Activated CD8-positive, alpha-beta T cell treated with anti-CD3 and anti-CD28 coated beads for 36 hours (primary cell): ENCODE data around the gene UPF1. TPM values are rescaled to one million over a fixed set of nuclear protein-coding genes. Genes with fewer than 3 reads are reported as not detected.

Source experiments
- ATAC-seq: fragments of 200-7000 bp; cut with Tn5 transposase; one replicate; pipeline ENCODE4 v1.10.0; 2021; ENCODE audit warnings: mild to moderate bottlenecking, moderate library complexity
- CTCF ChIA-PET: fragments of 350-600 bp; sonication (Branson Sonifier 250); formaldehyde crosslinking; loops from one replicate; lab custom pipeline; 2021; ENCODE audit warnings: antibody characterized with exemption; lab: Charles Lee
- POLR2A ChIA-PET: fragments of 350-600 bp; sonication (Branson Sonifier 250); formaldehyde crosslinking; loops from one replicate; lab custom pipeline; 2021; ENCODE audit warnings: antibody characterized with exemption; lab: Charles Lee
- DNase-seq: peaks from one replicate; pipeline ENCODE4 v3.0.0-alpha.2; 2020
- H3K27ac Mint-ChIP-seq: one replicate; pipeline ENCODE4 v1.8.0; 2021; ENCODE audit warnings: mild to moderate bottlenecking, mixed read lengths
- H3K27me3 Mint-ChIP-seq: one replicate; pipeline ENCODE4 v1.8.0; 2021; ENCODE audit warnings: mixed read lengths
- H3K36me3 Mint-ChIP-seq: one replicate; pipeline ENCODE4 v1.8.0; 2021; ENCODE audit warnings: low read depth, mixed read lengths
- H3K4me1 Mint-ChIP-seq: one replicate; pipeline ENCODE4 v1.8.0; 2021; ENCODE audit warnings: low read depth, mixed read lengths
- H3K4me3 Mint-ChIP-seq: one replicate; pipeline ENCODE4 v1.8.0; 2021; ENCODE audit warnings: mild to moderate bottlenecking, moderate library complexity, mixed read lengths
- H3K9me3 Mint-ChIP-seq: one replicate; pipeline ENCODE4 v1.8.0; 2021; ENCODE audit warnings: mixed read lengths
- intact Hi-C: fragments of 100-400 bp; cut with micrococcal nuclease; formaldehyde crosslinking; loops from one replicate; pipeline ENCODE4 v1.10.0; 2022
- total RNA-seq, 2 experiments: library from RNA; stranded (reverse); gene quantifications; one replicate each; pipeline ENCODE4 v1.2.3, GENCODE V29; 2021
- TF ChIP-seq, protein P1 (sequence below): fragments of 200-600 bp; IDR thresholded peaks from one replicate; pipeline ENCODE4 v1.8.0; 2022; ENCODE audit warnings: antibody characterized with exemption, mild to moderate bottlenecking

Gene UPF1
- total RNA-seq, 2 experiments from 2014 or later = 75.9 to 87.6 TPM

DNA sequence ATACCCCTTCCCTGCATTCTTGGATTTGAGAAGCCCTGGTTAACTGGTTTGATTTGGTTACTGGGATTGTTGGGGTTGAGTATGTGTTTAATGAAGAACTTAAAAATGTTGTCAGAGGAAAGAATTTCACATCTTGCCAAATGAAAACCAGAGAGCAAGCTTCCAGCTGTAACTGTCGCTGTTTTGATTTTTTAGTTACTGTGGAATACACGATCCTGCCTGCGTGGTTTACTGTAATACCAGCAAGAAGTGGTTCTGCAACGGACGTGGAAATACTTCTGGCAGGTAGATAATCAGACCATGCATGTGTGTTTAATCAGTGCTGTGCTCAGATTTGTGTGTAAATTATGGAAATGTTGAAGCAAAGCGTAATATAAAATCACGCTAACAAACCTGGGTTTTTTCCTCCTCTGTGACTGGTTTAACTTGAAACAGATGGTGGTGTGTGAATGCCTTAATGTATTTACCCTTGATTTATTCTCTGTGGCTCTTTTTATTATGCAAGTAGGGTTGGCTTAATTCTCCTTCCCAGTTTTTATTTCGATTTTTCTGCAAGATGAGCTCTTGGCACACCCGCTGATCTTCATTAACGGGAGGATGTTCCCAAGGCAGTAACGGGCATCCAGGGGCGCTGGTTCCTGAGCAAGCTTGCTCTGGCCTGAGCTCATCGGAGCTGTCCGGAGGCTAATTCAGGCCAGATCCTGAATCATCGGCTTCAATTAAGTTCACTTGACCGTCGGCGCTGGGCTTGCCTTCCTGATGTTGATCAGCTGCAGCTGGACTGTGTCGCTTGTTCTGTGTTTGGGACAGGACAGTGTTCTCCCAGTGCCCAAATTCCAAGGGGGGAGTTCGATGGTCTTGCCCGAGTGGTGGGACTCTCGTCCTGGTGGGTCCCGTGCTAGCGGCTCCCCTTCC, 16.0 kb downstream of the UPF1 start:
- intact Hi-C loops = loop anchor here (10.0 kb wide), 1 partner anchor 253 kb away; no protein-coding TSS in a partner anchor
- H3K4me3 Mint-ChIP-seq = no peak overlapping the region
- DNase-seq (no peak), ATAC-seq (no peak)
- H3K9me3 Mint-ChIP-seq = no peaks in the 10 kb centered on the region
- H3K4me1 Mint-ChIP-seq = peaks cover 60% of the 10 kb centered on the region
- no peaks in the 10 kb centered on the region for H3K27me3 Mint-ChIP-seq
- H3K27ac Mint-ChIP-seq = no peak overlapping the region
- H3K36me3 Mint-ChIP-seq = peaks cover 48% of the 10 kb centered on the region
- TF ChIP-seq, protein P1, sequence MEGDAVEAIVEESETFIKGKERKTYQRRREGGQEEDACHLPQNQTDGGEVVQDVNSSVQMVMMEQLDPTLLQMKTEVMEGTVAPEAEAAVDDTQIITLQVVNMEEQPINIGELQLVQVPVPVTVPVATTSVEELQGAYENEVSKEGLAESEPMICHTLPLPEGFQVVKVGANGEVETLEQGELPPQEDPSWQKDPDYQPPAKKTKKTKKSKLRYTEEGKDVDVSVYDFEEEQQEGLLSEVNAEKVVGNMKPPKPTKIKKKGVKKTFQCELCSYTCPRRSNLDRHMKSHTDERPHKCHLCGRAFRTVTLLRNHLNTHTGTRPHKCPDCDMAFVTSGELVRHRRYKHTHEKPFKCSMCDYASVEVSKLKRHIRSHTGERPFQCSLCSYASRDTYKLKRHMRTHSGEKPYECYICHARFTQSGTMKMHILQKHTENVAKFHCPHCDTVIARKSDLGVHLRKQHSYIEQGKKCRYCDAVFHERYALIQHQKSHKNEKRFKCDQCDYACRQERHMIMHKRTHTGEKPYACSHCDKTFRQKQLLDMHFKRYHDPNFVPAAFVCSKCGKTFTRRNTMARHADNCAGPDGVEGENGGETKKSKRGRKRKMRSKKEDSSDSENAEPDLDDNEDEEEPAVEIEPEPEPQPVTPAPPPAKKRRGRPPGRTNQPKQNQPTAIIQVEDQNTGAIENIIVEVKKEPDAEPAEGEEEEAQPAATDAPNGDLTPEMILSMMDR = peak; percentile 43
- CTCF ChIA-PET = interaction anchor here (0.8 to 6.7 kb wide), 29 partner anchors 10 to 397 kb away, joined by 3 to 84 read pairs (median 5); partner anchors contain the start of genes REX1BD and UPF1
- POLR2A ChIA-PET = interaction anchor here (0.7 to 2.2 kb wide), 8 partner anchors 9 to 261 kb away, joined by 3 to 11 read pairs (median 4); partner anchors contain the start of genes COPE, DDX49 and UPF1

GRCh38 chr19:18848878-18849661, 17.3 kb downstream of the UPF1 start:
- H3K27me3 Mint-ChIP-seq = no peaks in the 10 kb centered on the region
- no peaks in the 10 kb centered on the region for H3K9me3 Mint-ChIP-seq
- H3K36me3 Mint-ChIP-seq = peaks cover 55% of the 10 kb centered on the region
- DNase-seq = no peak
- H3K4me3 Mint-ChIP-seq = no peak overlapping the region
- H3K4me1 Mint-ChIP-seq = peaks cover 48% of the 10 kb centered on the region
- intact Hi-C loops = loop anchor here (10.0 kb wide), 1 partner anchor 254 kb away; no protein-coding TSS in a partner anchor
- TF ChIP-seq, protein P1 = no peak
- peak overlapping the region; percentile 59 for H3K27ac Mint-ChIP-seq
- no peak for ATAC-seq
- CTCF ChIA-PET = interaction anchor here (1.2 to 4.0 kb wide), 9 partner anchors 8 to 342 kb away, joined by 3 to 84 read pairs (median 16); partner anchors contain the start of genes REX1BD and UPF1
- POLR2A ChIA-PET = interaction anchor here (0.9 to 1.0 kb wide), 3 partner anchors 15 to 70 kb away, joined by 3 to 4 read pairs (median 4); partner anchors contain the start of genes COPE, DDX49 and UPF1

GRCh38 chr19:18849838-18850400, 18.2 kb downstream of the UPF1 start:
- TF ChIP-seq, protein P1 = no peak
- Mint-ChIP-seq H3K9me3 (no peaks in the 10 kb centered on the region), H3K27ac (peak overlapping the region; percentile 59), H3K36me3 (peaks cover 57% of the 10 kb centered on the region), H3K4me3 (no peak overlapping the region), H3K27me3 (no peaks in the 10 kb centered on the region), H3K4me1 (peaks cover 41% of the 10 kb centered on the region)
- ChIA-PET CTCF (interaction anchor here (1.2 to 1.8 kb wide), 3 partner anchors 16 to 343 kb away, joined by 3 to 6 read pairs (median 3); no protein-coding TSS in a partner anchor), POLR2A (no interaction called here)
- ATAC-seq (no peak), DNase-seq (no peak)
- intact Hi-C loops = loop anchor here (10.0 kb wide), 1 partner anchor 255 kb away; no protein-coding TSS in a partner anchor

DNA sequence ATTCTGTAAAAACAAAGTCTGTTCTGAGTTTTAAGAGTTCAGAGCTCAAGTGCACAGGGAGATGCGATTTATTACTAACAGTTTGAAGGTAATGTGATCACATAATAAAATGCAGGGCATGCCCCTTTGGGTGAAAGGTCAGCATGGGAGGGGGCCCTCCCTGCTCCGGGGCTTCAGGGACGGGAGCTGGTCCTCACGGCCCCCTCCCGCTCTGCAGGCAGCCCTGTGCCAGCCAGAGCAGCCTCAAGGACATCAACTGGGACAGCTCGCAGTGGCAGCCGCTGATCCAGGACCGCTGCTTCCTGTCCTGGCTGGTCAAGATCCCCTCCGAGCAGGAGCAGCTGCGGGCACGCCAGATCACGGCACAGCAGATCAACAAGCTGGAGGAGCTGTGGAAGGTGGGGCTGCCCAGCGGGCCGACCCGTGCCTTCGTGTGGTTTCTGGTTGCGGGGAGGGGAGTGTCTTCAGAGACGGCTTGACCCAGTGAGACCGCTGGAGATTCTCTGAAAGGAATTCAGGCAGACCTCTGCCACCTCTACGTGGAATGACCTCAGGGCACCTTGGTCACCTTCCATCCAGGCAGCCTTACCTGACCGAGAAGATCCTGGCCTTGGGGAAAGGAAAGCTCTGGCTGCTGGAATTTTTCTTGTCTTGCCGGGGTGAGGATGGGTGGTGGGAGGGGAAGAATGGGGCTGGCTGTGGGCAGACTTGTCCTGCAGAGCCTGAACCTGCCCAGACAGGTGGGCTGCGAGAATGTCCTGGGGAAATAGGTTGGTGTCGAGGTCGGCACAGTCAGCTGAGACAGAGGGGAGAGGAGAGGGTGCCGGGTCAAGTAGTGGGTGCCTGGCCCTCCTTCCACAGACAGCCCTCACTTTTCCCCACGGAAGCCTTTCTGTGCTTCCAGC, 19.0 kb downstream of the UPF1 start:
- peaks cover 57% of the 10 kb centered on the region for H3K36me3 Mint-ChIP-seq
- no peak for ATAC-seq

More for the DNA sequence above, 19.0 kb downstream of the UPF1 start:
- Mint-ChIP-seq H3K4me3 (no peak overlapping the region), H3K27ac (no peak overlapping the region), H3K4me1 (peaks cover 35% of the 10 kb centered on the region), H3K9me3 (no peaks in the 10 kb centered on the region), H3K27me3 (no peaks in the 10 kb centered on the region)
- DNase-seq = no peak
- CTCF ChIA-PET = interaction anchor here (0.6 to 1.8 kb wide), 3 partner anchors 16 to 257 kb away, joined by 3 to 6 read pairs (median 3); no protein-coding TSS in a partner anchor
- POLR2A ChIA-PET = interaction anchor here (0.8 to 1.1 kb wide), 2 partner anchors 13 to 18 kb away, joined by 3 to 4 read pairs; no protein-coding TSS in a partner anchor
- TF ChIP-seq, protein P1 = no peak
- intact Hi-C loops = no loop called here
